ENCODE data around the gene KRT14. TPM values are rescaled to one million over a fixed set of nuclear protein-coding genes. Genes with fewer than 3 reads are reported as not detected.
"Not testable (repeated sequence)": the region's sequence is repeated elsewhere in the genome, so short reads cannot be mapped to it uniquely, and the experiment has no call there.

The KRT14 gene
- polyA plus RNA-seq, 4 donors = 0.14 to 0.44 (median 0.26) TPM

DNA sequence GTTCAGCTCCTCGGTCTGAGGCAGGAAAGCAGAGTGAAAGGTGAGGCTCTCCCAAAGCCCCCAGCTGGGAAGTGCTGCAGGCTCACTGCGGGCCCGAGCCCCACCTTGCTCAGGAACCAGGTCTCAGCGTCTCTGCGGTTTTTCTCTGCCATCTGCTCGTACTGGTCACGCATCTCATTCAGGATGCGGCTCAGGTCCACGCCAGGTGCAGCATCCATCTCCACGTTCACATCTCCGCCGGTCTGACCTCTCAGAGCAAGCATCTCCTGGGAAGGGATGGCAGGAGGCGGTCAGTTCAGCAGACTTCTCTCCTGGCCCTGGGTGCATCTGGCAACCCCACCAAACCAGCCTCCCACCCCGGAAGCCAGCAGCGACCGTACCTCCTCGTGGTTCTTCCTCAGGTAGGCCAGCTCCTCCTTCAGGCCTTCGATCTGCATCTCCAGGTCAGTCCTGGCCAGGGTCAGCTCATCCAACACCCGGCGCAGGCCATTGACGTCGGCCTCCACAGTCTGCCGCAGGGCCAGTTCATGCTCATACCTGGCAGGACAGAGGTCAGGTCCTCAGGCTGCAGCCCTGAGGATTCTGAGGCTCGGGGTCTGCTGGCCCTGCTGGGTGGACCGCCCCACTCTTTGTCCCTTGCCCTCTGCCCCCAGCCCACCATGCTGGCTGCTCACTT, 24.4 kb upstream of the KRT14 start:
- no peak for DNase-seq (ENCODE audit: low read depth in 4 of 4, low spot score in 3 of 4)

DNA sequence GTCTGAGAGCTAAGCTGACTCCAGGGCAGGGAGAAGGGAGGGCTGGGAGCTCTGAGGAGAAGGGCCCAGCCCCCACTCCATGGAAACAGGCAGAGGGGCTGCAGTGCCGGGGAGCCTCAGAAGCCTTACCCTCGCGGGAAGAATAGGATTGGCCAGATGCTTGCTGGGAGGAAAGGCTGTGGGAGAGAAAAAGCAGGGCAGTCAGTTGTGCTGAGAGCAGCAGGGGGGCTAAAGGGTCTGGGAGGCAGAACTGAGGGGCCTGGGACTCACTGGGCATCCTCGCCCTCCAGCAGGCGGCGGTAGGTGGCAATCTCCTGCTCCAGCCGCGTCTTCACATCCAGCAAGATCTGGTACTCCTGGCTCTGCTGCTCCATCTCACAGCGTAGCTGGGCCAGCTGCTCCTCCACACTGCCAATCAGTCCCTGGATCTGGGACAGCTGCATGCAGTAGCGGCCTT, 23.4 kb upstream of the KRT14 start:
- DNase-seq (ENCODE audit: low read depth in 4 of 4, low spot score in 3 of 4) = not testable (repeated sequence)

DNA sequence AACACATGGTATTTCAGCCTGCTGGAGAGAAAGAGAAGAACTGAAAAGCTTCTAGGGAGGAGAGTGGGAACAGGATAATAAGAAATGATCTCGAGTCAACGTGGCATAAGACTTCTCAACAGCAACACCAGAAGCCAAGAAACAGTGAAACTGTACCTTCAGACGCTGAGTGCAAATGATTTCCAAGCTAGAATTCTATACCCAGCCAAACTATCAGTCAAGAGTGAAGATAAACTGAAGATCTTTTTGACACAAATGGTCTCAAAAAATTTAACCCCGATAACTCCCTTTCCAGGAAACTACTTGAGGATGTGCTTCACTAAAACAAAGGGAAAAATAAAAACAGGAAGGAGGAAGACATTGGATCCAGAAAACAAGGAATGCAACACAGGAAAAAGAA, 20.2 kb upstream of the KRT14 start:
- DNase-seq (ENCODE audit: low read depth in 4 of 4, low spot score in 3 of 4) = not testable (repeated sequence)

DNA sequence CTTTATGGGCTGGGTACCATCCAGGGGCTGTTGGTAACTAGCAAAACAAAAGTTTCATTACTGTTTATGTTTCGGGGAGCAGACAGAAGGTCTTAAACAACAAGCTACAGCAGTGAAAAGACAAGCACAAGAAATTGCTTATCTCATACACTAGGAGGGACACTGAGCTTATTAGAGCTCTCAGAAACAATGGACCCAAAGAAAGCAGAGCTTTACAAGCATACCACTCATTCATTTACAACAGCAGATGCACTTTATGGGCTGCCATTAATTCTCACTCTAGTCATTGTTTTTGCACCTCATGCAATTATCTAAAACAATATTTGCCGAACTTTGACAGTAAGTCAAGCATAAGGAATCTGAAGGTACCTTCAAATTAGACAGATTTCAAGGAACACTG, 15.8 kb upstream of the KRT14 start:
- DNase-seq (ENCODE audit: low read depth in 4 of 4, low spot score in 3 of 4) = no peak

DNA sequence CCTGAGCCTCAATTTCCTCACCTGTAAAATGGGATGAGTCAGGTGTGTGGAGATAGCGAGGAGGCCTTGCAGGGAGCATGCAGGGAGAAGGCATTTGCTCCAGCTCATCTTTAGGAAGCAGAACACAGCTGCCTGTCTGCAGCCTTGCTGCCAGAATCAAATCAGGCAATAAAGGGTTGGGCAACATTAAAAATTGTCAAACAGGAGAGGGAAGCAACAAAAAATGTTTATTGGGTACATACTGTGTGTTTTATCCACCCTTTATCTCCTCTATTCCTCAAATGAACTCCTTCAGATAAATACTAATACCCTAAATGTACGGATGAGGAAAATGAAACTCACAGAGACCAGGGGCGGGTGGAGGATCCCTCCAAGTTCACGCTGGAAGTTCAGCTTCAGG, 13.6 kb upstream of the KRT14 start:
- no peak for DNase-seq (ENCODE audit: low read depth in 4 of 4, low spot score in 3 of 4)

DNA sequence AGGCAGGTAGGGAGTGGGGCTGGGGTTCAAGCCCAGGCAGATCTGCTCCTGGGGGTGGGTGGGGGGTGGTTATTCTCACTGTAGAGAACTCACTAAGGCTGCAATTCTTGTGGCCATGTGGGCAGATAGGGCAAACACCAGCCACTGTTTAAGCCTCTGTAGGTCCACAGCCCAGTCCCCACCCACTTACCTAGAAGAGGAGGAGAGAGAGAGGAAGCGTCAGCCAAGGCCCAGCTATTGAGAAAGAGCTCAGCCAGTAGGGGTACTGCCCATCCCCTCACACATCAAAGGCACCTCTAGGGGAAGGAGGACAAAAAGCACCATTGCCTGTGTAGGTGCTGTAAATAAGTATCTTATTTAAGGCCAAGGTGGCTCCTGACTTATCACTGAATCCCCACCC, 13.0 kb upstream of the KRT14 start:
- DNase-seq (ENCODE audit: low read depth in 4 of 4, low spot score in 3 of 4) = no peak

DNA sequence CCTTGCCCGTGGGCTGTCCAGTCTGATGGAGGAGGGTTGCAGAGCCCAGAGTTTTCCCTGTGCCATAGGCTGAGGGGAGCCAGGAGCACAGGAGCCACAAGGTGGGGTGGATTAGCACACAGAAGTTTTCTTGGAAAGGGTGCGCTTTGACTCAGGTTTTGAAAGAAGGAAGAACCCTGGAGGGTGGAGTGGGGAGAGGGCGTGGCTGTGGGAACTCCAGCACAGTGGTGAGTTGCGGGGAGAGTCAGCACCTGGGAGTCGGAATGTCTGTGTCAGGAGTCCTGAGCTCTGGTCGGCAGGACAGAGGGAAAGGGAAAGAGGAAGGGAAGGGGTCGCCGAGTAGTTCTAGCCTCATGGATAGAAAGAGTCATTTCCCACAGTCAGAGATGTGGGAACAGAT, 8.9 kb upstream of the KRT14 start:
- DNase-seq (ENCODE audit: low read depth in 4 of 4, low spot score in 3 of 4) = no peak

DNA sequence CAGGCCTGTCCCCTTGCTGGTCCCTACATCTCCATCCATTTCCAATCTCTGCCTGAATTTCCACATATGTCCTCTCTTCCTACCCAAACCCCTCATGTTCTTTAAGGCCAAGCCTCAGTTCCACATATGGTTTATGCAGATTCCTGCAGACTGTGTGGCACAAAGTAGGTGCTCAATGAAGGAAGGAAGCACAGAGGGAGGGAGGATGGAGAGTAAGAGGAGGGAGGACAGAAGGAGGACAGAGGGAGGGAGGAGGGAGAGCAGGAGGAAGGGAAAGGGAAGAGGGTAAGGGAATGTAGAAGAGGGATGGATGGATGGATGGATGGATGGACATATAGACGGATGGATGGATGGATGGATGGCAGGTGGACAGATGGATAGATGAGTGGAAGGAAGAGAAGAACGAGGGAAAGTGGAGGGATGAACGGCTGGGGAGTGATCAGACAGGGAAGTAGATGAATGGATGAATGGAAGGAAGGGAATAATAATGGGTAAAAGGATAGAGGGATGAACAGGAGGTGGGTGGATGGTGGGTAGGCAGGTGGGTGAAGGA, 7.7 kb upstream of the KRT14 start:
- DNase-seq (ENCODE audit: low read depth in 4 of 4, low spot score in 3 of 4) = no peak

DNA sequence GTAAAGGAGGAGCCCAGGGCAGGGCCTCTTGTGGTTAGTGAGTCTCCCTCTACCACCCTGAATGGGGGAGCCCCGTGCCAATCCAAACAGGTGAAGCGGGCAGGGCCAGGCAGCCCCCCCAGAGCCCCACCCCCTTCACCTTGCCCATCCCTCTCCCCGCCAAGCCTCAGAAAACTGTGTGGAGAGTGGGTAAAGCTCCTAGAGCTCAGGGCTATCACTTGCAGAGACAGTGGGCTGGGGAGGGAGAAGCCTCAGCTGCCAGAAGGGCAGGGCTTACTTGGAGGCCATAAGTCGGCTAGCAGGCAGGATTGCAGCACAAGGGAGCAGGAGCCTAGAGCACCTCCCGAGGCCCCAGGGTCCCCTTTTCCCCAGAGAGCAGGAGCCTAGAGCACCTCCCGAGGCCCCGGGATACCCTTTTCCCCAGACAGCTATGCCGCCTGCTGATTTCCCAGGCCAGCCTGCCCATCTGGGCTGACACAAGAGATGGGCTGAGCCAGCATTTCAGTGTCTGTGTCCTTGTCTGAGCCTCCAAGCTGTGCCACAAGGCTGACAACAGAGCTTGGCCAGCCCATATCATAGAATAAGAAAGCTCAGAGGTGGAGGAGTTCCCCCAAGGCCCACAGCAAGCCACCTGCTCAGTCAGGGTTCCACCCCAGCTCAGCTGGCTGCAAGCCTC, 6.7 kb upstream of the KRT14 start:
- no peak for DNase-seq (ENCODE audit: low read depth in 4 of 4, low spot score in 3 of 4)

DNA sequence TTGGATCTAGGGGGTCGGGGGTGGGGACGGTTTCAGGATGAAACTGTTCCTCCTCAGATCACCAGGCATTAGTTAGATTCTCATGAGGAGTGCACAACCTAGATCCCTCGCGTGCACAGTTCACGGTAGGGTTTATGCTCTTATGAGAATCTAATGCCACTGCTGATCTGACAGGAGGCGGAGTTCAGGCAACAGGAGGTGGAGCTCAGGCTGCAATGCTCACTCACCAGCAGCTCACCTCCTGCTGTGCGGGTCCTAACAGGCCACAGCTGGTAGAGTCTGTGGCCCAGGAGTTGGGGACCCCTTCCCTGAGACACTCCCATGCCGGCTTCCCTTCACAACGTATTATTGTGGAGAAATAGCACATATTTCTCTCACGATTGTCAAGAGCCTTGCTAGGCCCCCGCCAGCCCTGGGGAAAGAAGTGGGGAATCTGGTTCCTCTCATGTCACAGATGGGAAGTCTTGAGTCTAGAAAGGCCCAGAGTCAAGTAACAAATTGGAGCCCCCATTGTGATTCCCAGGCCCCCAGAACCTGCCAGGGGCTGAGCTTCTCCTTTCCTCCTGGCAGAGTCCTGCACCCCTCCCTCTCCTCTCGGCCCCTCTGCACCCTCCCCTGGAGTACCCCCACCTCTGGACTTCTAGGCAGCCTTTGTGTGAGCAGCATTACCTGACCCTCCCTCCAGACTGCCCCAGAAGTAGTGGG, 6.1 kb upstream of the KRT14 start:
- DNase-seq (ENCODE audit: low read depth in 4 of 4, low spot score in 3 of 4) = no peak

DNA sequence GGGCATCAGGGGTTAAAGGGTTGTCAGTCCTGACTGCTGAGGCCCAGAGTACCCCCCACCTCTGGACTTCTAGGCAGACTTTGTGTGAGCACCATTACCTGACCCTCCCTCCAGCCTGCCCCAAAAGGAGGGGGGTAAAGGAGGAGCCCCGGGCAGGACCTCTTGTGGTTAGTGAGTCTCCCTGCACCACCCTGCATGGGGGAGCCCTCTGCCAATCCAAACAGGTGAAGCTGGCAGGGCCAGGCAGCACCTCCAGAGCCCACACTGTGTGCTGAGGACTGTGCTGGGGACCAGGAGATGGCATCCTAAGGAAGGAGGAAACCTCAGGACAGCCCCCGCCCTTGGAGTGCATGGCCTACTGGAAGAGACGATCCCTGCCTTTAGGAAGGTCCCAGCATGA, 2.6 kb upstream of the KRT14 start:
- DNase-seq (ENCODE audit: low read depth in 4 of 4, low spot score in 3 of 4) = no peak

DNA sequence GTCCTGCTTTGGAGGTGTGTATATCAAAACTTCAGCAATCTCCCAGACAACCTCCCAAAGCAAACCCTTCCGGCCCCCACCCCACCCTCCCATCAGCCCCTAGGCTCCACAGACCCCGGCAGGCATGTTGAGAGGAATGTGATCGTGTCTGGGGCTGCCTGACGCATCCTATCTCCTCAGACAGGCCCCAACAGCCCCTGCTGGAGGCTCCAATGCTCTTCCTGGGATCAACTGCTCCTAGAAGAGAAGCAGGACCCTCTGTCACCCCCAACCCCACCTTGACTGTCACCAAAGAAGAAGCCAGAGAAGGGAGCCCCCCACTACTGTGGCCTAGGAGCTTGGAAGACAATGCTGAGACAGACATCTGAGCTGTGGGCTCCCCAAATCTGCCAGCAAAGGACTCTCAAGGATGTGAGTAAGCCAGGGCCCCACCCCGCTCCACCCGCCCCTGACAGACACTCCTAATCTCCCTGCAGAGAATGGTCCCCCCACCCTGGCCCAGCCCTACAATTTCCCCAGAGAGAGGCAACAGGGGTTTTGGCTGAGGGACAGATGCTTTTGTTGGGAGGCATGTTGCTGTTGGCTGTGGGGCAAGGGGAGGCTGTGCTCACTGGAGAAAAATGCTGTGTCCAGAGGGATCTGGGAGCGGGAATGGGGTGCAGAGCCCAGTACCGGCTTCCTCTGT, 1.6 kb upstream of the KRT14 start:
- no peak for DNase-seq (ENCODE audit: low read depth in 4 of 4, low spot score in 3 of 4)

DNA sequence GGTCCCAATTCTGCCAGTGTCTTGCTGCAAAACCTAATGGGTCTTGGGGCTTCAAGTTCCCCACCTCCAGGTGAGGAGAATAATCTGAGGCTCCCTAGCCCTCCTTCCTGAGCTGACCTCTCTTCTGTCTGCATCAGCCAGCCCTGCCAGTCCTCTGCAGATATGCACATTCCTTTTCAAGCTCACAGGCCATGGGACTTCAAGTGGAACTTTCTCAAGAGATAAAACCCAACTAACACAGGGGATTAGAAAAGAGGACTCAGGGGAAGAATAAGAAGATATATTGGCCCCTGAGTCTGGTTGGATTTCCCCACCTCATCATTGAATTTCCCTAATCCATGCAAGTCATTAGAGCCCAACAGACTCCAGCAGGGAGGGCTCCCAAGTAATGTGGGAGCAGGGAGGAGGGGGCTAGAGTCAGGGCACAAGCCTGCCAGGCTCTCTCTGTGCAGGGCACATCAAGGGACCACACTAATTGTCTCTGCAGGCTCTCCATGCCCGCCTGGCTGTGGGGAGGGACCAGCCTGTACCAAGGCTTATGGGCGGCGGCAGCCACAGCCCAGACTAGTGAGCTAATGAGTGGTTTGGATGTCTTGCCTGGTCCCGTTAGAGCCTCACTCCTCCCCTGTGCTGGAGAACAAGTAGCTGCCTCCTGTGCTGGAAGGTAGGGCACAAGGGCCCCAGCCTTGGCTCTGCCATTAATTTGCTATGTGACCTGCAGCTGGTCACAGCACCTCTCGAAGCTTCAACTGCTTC, 1.2 kb downstream of the KRT14 start:
- no peak for DNase-seq (ENCODE audit: low read depth in 4 of 4, low spot score in 3 of 4)

DNA sequence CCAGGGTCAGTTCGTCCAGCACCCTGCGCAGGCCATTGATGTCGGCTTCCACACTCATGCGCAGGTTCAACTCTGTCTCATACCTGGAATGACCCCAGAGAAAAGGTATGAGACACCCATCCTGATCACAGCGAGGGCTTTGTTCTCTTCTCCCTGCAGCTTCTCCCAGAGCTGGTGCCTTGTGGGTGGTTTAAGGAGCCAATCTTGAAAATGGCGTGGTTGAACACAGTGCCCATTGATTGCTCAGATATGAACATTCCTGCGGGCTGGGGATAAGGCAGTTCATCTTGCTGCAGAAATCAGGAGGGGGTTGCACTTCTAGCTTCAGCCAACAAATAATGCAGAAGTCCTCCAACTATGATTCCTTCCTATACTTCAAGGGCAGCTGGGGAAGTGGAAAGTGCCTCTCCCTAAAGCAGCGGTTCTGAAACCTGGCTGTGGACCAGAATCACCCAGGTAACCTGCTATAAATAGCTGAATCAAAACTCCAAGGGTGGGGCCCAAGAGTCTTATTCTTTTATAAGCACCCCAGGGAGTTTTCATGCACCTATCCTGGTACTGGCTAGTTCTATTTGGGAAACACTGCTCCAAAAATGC, 2.3 kb downstream of the KRT14 start:
- not testable (repeated sequence) for DNase-seq (ENCODE audit: low read depth in 4 of 4, low spot score in 3 of 4)

DNA sequence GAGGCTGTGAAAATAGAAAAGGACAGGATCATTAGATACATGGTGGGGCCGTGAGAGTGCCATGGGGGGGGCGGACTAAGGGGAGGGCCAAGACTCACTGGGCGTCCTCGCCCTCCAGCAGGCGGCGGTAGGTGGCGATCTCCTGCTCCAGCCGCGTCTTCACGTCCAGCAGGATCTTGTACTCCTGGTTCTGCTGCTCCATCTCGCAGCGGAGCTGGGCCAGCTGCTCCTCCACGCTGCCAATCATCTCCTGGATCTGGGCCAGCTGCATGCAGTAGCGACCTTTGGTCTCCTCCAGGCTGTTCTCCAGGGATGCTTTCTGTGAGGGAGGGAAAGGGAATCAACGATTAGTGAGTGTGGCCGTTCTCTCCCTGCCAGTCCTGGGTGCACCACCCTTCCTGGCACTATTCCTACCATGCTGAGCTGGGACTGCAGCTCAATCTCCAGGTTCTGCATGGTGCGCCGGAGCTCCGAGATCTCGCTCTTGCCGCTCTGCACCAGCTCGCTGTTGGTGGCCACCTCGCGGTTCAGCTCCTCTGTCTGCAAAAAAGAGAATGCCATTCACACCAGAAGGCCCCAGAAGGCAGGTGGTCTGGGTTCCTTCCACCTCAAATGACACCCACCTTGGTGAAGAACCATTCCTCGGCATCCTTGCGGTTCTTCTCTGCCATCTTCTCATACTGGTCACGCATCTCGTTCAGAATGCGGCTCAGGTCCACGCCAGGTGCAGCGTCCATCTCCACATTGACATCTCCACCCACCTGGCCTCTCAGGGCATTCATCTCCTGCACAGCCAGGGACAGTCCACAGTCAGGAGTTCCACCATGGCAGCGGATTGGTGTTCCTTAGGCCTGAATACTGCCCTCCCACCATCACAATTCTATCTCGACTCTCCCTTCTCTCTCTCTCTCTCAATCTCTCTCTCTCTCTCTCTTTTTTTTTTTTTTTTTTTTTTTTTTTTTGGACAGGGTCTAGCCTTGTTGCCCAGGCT, 3.3 kb downstream of the KRT14 start:
- no peak for DNase-seq (ENCODE audit: low read depth in 4 of 4, low spot score in 3 of 4)

DNA sequence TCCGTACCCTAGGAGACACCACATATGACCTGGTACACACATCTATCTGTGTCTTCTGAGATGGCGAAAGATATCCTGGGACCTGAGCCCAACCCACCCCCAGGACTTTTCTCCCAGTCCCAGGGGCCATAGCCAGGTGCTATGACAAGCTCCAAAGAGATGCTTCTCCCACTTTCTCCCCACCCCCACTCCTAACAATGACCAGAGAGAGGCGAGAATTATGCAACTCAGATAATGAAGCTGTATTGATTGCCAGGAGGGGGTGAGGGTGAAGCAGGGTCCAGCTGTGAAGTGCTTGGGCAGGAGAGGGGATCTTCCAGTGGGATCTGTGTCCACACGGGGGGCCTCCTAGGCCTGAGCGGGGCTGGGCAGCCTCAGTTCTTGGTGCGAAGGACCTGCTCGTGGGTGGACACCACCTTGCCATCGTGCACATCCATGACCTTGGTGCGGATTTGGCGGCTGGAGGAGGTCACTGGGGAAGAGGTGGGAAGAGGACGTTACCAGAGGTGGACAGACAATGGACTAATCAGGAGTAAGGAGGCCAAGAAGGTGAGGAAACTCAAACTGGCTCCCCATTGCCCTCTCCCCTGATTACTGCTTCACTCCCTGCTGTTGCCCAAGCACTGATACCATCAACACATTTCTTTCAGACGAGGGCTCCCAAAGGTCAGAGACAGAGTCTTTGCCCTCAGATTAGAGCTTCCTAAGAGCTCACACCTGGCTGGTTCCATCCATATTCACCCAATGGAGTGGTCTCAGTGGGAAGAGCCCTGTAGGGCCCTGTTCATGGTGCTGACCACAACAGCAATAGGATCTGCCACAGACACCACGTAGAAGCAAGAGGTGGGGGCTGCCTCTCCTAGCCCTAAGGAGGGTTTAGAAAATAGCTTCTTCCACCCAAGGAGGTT, 4.4 kb downstream of the KRT14 start:
- not testable (repeated sequence) for DNase-seq (ENCODE audit: low read depth in 4 of 4, low spot score in 3 of 4)

DNA sequence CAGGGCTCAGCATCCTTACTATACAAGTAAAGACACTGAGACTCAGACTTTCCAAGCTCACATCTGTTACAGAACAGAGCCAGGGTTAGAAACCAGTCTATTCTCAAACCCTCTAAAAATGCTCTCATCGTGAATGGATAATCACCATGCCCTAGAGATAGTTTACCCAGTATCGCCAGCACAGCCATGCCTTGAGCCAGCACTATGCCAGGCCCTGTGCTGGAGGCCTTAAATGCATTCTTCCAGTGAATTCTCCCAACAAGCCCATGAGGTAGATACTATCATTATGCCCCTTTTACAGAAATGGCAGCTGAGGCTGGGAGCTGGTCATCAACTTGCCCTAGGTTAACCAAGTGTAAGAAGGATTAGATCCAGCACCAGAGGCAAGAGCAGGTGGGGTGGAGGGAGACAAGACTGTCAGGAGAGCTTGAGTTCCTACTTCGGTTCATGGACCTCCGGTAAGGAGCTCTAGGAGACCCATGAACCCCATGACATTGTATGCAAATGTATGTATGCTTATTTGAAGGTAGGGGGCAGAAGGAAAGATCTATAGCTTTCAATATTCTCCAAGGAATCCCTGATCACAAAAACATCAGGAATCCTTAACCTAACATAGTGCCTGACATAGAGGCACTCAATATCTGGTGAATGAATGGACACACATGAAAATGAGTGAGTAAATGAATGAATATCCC, 5.2 kb downstream of the KRT14 start:
- no peak for DNase-seq (ENCODE audit: low read depth in 4 of 4, low spot score in 3 of 4)
